Endothelial cell of umbilical vein (primary cell): Measurements from ENCODE around the gene RPS24. TPM values are rescaled to one million over a fixed set of nuclear protein-coding genes. Genes with fewer than 3 reads are reported as not detected.

Source experiments
- BruUV-seq: library from RNA; stranded (reverse); fragments of 400-500 nt; replicated peaks from 2 replicates; lab custom pipeline; 2021; lab: Mats Ljungman, UMichigan
- CTCF ChIA-PET: fragments of 300-600, 350-600 bp; sonication (Branson Sonifier 250); formaldehyde crosslinking; loops from one replicate; lab custom pipeline; 2021; ENCODE audit warnings: antibody characterized with exemption, inconsistent platforms; lab: Charles Lee
- POLR2A ChIA-PET: fragments of 300-600, 350-600 bp; sonication (Branson Sonifier 250); formaldehyde crosslinking; loops from one replicate; lab custom pipeline; 2021; ENCODE audit warnings: antibody characterized with exemption, inconsistent platforms; lab: Charles Lee
- DNase-seq: peaks from one replicate; pipeline ENCODE4 v3.0.0-alpha.2; 2011; ENCODE audit warnings: low read depth, low spot score
- FAIRE-seq: peaks from 2 replicates; lab custom pipeline; 2011; peaks lifted over from hg19 to GRCh38; lab: Jason Lieb, UNC
- H2AFZ ChIP-seq: 2 replicates; pipeline ENCODE4 v1.6.0; 2012; ENCODE audit warnings: low read depth, low read length, control low read depth, inconsistent platforms
- H3K27ac ChIP-seq: 2 replicates; pipeline ENCODE4 v1.5.1; 2011; ENCODE audit warnings: low read depth, mild to moderate bottlenecking, control low read depth, low read length, moderate library complexity; ENCODE audit not compliant: insufficient read depth
- H3K27me3 ChIP-seq, 2 experiments: 2 replicates each; pipeline versions ENCODE4 v1.6.0 to v1.6.1; 2011; ENCODE audit warnings: low read length in 2 of 2, mixed read lengths in 1 of 2; ENCODE audit not compliant: control insufficient read depth in 2 of 2, insufficient read depth in 2 of 2
- H3K36me3 ChIP-seq, 2 experiments: 2 replicates in 1 of 2; 3 replicates in 1 of 2; pipeline ENCODE4 v1.5.1; 2011; ENCODE audit warnings: low read length in 2 of 2, mild to moderate bottlenecking in 1 of 2, moderate library complexity in 1 of 2; ENCODE audit not compliant: control insufficient read depth in 2 of 2, insufficient read depth in 2 of 2; ENCODE audit errors: extremely low read depth in 1 of 2
- H3K4me1 ChIP-seq: 3 replicates; pipeline ENCODE4 v1.5.1; 2011; ENCODE audit warnings: mild to moderate bottlenecking, low read length; ENCODE audit not compliant: control insufficient read depth, insufficient read depth; ENCODE audit errors: extremely low read depth
- H3K4me2 ChIP-seq: 2 replicates; pipeline ENCODE4 v1.6.1; 2011; ENCODE audit warnings: low read length, control low read depth, mixed read lengths; ENCODE audit not compliant: insufficient read depth
- H3K4me3 ChIP-seq, 3 experiments: fragments of 200-600 bp in 1 of 3; sonication (generic), shearing (Covaris generic) in 1 of 3; replicated peaks in 1 of 3; 2 replicates each; pipeline ENCODE4 v1.5.1; 2011 to 2016; ENCODE audit warnings: control low read depth in 3 of 3, low read length in 3 of 3, mild to moderate bottlenecking in 2 of 3, inconsistent platforms in 1 of 3, low read depth in 1 of 3, moderate library complexity in 1 of 3; ENCODE audit not compliant: insufficient read depth in 1 of 3
- H3K79me2 ChIP-seq: 2 replicates; pipeline ENCODE4 v1.6.0; 2012; ENCODE audit warnings: low read length, inconsistent platforms; ENCODE audit not compliant: control insufficient read depth, insufficient read depth
- H3K9ac ChIP-seq: replicated peaks from 2 replicates; pipeline ENCODE3; 2011; ENCODE audit warnings: low read length, control low read depth; ENCODE audit not compliant: insufficient read depth; ENCODE audit errors: extremely low read depth
- H3K9me1 ChIP-seq: replicated peaks from 3 replicates; pipeline ENCODE4 v1.6.0; 2011; ENCODE audit warnings: mild to moderate bottlenecking, low read length; ENCODE audit not compliant: control insufficient read depth, insufficient read depth; ENCODE audit errors: extremely low read depth
- H3K9me3 ChIP-seq: replicated peaks from 2 replicates; pipeline ENCODE4 v1.5.1; 2012; ENCODE audit warnings: low read length, inconsistent platforms; ENCODE audit not compliant: control insufficient read depth, insufficient read depth
- H4K20me1 ChIP-seq: replicated peaks from 2 replicates; pipeline ENCODE3; 2011; ENCODE audit warnings: mild to moderate bottlenecking, low read length; ENCODE audit not compliant: control insufficient read depth, insufficient read depth; ENCODE audit errors: extremely low read depth
- CTCF ChIP-seq, 2 donors: IDR thresholded peaks; 1 replicate in 1 of 2; 2 replicates in 1 of 2; pipeline ENCODE4 v1.5.1; 2011; ENCODE audit warnings: low read length in 2 of 2, mild to moderate bottlenecking in 2 of 2, moderate library complexity in 2 of 2, control low read depth in 1 of 2, inconsistent platforms in 1 of 2, low read depth in 1 of 2; ENCODE audit not compliant: insufficient read depth in 1 of 2; ENCODE audit errors: extremely low read depth in 1 of 2
- EZH2 ChIP-seq: IDR thresholded peaks from 2 replicates; pipeline ENCODE4 v1.6.1; 2012; ENCODE audit warnings: borderline replicate concordance, low read depth, mild to moderate bottlenecking, moderate library complexity, low read length, inconsistent platforms; ENCODE audit not compliant: severe bottlenecking
- FOS ChIP-seq: IDR thresholded peaks from 2 replicates; pipeline ENCODE4 v1.6.1; 2011; ENCODE audit warnings: mild to moderate bottlenecking, low read length, moderate library complexity, borderline replicate concordance; ENCODE audit not compliant: insufficient read depth
- GATA2 ChIP-seq: IDR thresholded peaks from 2 replicates; pipeline ENCODE4 v1.7.0; 2011; ENCODE audit warnings: low read depth, mild to moderate bottlenecking, moderate library complexity, mixed read lengths, low read length; ENCODE audit not compliant: insufficient read length, insufficient read depth
- JUN ChIP-seq: IDR thresholded peaks from 2 replicates; pipeline ENCODE4 v1.6.1; 2011; ENCODE audit warnings: borderline replicate concordance, low read depth; ENCODE audit not compliant: insufficient read length, insufficient read depth
- MAX ChIP-seq: IDR thresholded peaks from 2 replicates; pipeline ENCODE4 v1.6.1; 2011; ENCODE audit not compliant: insufficient read depth, insufficient read length
- MYC ChIP-seq: IDR thresholded peaks from one replicate; pipeline ENCODE4 v1.6.1; 2011; ENCODE audit warnings: mild to moderate bottlenecking, low read depth, low read length
- POLR2A ChIP-seq: IDR thresholded peaks from 2 replicates; pipeline ENCODE4 v1.6.1; 2012; ENCODE audit warnings: low read depth, mild to moderate bottlenecking, control low read depth, low read length
- POLR2AphosphoS5 ChIP-seq: IDR thresholded peaks from 2 replicates; pipeline ENCODE4 v1.6.1; 2012; ENCODE audit warnings: low read depth, mild to moderate bottlenecking, control low read depth, low read length, moderate library complexity; ENCODE audit not compliant: insufficient read depth
- dilution Hi-C: fragments of 300-500 bp; cut with MboI; formaldehyde crosslinking; loops from one replicate; pipeline ENCODE4 v1.15.0; 2019; ENCODE audit warnings: low sequenced_read_pairs; ENCODE audit not compliant: extremely low pct_ligation_motif_present
- intact Hi-C: fragments of 100-400 bp; cut with micrococcal nuclease; formaldehyde crosslinking; loops from one replicate; pipeline ENCODE4 v1.10.0; 2022
- polyA plus RNA-seq, 4 experiments: library from polyadenylated mRNA; depleted of rRNA in 3 of 4; stranded (reverse) in 3 of 4; unstranded in 1 of 4; fragments of >200 nt; gene quantifications; 2 replicates each; pipeline versions ENCODE4 v1.2.1 to v1.2.3, GENCODE V29; 2011 to 2012; ENCODE audit warnings: missing spikeins in 1 of 4
- total RNA-seq: library from RNA; stranded (reverse); gene quantifications from 2 replicates; pipeline ENCODE4 v1.2.3, GENCODE V29; 2021

RPS24 gene
- total and polyA plus RNA-seq, 2 donors (not counting 3 experiments of a cell fraction or from before 2014, with no cell fraction given), result 1,446 to 2,326 TPM

DNA sequence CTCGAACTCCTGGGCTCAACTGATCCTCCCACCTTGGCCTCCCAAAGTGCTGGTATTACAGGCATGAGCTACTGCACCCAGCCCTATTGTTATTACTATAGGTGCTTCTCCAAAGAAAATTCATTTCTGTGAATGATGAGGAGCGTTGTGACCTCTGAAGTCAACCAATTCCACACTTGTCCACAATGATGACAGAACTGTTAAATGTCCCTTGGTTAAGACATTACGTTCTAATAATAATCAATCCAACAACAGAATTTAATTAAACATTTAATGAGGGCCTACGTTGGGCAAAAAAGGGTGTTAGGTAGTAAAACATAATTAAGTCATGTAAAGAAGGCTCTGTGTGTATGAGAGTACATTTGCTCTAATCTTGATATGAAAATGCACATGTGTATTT lies 22.6 kb upstream of the RPS24 start:
- FAIRE-seq, result no peak
- peaks cover 19 to 26% of the 10 kb centered on the region in 2 experiments for H3K36me3 ChIP-seq
- no peaks in the 10 kb centered on the region for H4K20me1 ChIP-seq
- H3K27ac ChIP-seq, result no peak overlapping the region
- H3K9ac ChIP-seq, result no peak overlapping the region
- H2AFZ ChIP-seq, result no peak overlapping the region
- H3K4me1 ChIP-seq, result no peaks in the 10 kb centered on the region
- dilution Hi-C loops (no loop called here), intact Hi-C loops (no loop called here)
- ChIA-PET POLR2A (no interaction called here), CTCF (no interaction called here)
- no peak overlapping the region for H3K4me3 ChIP-seq
- no peaks in the 10 kb centered on the region for H3K27me3 ChIP-seq
- no peaks in the 10 kb centered on the region for H3K79me2 ChIP-seq
- no peak for TF ChIP-seq GATA2
- no TSS peak for BruUV-seq
- H3K9me3 ChIP-seq, result no peaks in the 10 kb centered on the region
- no peaks in the 10 kb centered on the region for H3K9me1 ChIP-seq
- no peak for DNase-seq
- no peak overlapping the region for H3K4me2 ChIP-seq

GRCh38 chr10:78013564-78013963 lies 20.1 kb upstream of the RPS24 start:
- no peak overlapping the region for H3K9ac ChIP-seq
- H4K20me1 ChIP-seq, result no peaks in the 10 kb centered on the region
- dilution Hi-C loops (no loop called here), intact Hi-C loops (no loop called here)
- H3K79me2 ChIP-seq, result no peaks in the 10 kb centered on the region
- FAIRE-seq (no peak), DNase-seq (no peak)
- TF ChIP-seq GATA2, result no peak
- no peak for TF ChIP-seq MYC
- TF ChIP-seq POLR2A, result no peak
- no peak for TF ChIP-seq FOS
- no peak for TF ChIP-seq MAX
- TF ChIP-seq EZH2, result no peak
- TF ChIP-seq JUN, result no peak
- no peak for TF ChIP-seq POLR2AphosphoS5
- TF ChIP-seq CTCF (IDR thresholded peaks at IDR 0.05; ENCODE audit: extremely low read depth in 1 of 2, insufficient read depth in 1 of 2, low read depth in 1 of 2, low read length in 2 of 2), result no peak
- no peaks in the 10 kb centered on the region for H3K9me1 ChIP-seq
- no peaks in the 10 kb centered on the region for H3K27me3 ChIP-seq
- H3K4me1 ChIP-seq, result no peaks in the 10 kb centered on the region
- BruUV-seq, result no TSS peak
- H3K9me3 ChIP-seq, result no peaks in the 10 kb centered on the region
- H3K4me3 ChIP-seq, result no peak overlapping the region
- peaks cover 22 to 24% of the 10 kb centered on the region in 2 experiments for H3K36me3 ChIP-seq
- no peak overlapping the region for H2AFZ ChIP-seq
- CTCF ChIA-PET, result interaction anchor here (1.4 kb wide), 1 partner anchor 14 kb away, joined by 4 read pairs; no protein-coding TSS in a partner anchor
- no peak overlapping the region for H3K27ac ChIP-seq
- H3K4me2 ChIP-seq, result no peak overlapping the region
- POLR2A ChIA-PET, result no interaction called here
